Measurements from ENCODE around the gene CPNE7. TPM values are rescaled to one million over a fixed set of nuclear protein-coding genes. Genes with fewer than 3 reads are reported as not detected.

CPNE7 gene
- total and polyA plus RNA-seq, 2 of the 4 experiments (the other 2 are of a cell fraction) = 5.4 to 17.4 TPM

DNA sequence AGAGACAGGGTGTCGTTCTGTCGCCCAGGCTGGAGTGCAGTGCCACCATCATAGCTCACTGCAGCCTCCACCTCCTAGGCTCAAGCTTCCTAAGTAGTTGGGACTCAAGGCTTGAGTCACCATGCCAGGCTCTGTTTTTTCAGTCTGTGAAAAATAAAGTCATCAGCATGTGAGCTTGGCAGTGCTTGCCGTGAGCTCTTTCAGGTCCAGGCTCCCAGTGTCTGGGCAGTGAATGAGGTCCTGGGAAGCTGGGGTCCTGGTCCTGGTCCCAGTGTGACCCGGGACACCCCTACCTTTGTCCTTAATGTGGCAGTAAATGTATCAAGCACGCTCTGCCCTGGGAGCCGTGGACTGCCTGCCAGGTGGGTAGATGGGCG lies 38.0 kb upstream of the CPNE7 start:
- no peak overlapping the region for H3K14ac ChIP-seq (replicated peaks; ENCODE audit: low read depth, low read length)
- no peak overlapping the region for H3K56ac ChIP-seq (ENCODE audit: extremely low read depth, insufficient read depth, low read length)
- intact Hi-C loops (cut with micrococcal nuclease) (no loop called here), in situ Hi-C loops (cut with MboI; ENCODE audit: low sequenced_read_pairs) (no loop called here), dilution Hi-C loops (cut with HindIII; ENCODE audit: low sequenced_read_pairs, unreplicated experiment) (no loop called here)
- no peak overlapping the region for H2AK9ac ChIP-seq (replicated peaks; ENCODE audit: low read depth, low read length, poor library complexity)
- no peaks in the 10 kb centered on the region for H3K27me3 ChIP-seq (ENCODE audit: control insufficient read depth, insufficient read depth, low read length)
- H2BK20ac ChIP-seq (ENCODE audit: low read depth, low read length) = no peak overlapping the region
- no peak overlapping the region for H2AK5ac ChIP-seq (ENCODE audit: low read depth, low read length)
- no peak overlapping the region for H2BK15ac ChIP-seq (ENCODE audit: low read depth, low read length)
- 94% methylated on average over 5 of the region's 7 CpGs; no CpG with 5 or more reads in 1 of the 2 experiments for WGBS, 2 experiments (ENCODE audit: extremely low coverage in 2 of 2, insufficient read length in 1 of 2)
- H2AFZ ChIP-seq (replicated peaks; ENCODE audit: low read length, poor library complexity) = no peak overlapping the region
- POLR2A ChIA-PET (ENCODE audit: unreplicated experiment) = no interaction called here
- 0 out of 2 replicates have a peak, but pooled peaks cover 3% of the 10 kb centered on the region for H3K9me1 ChIP-seq (ENCODE audit: insufficient read depth, low read length)
- no peak overlapping the region for H3K9ac ChIP-seq (ENCODE audit: low read depth, low read length)
- H3K9me3 ChIP-seq (ENCODE audit: control insufficient read depth, insufficient read depth, low read length) = no peaks in the 10 kb centered on the region
- no peak overlapping the region for H3K23ac ChIP-seq (ENCODE audit: low read depth, low read length)
- peaks cover 66% of the 10 kb centered on the region for H3K36me3 ChIP-seq (ENCODE audit: control insufficient read depth, insufficient read depth, low read length)
- H4K20me1 ChIP-seq (ENCODE audit: insufficient read depth, low read length) = peaks cover 30% of the 10 kb centered on the region
- no peak overlapping the region for H2BK5ac ChIP-seq (ENCODE audit: low read depth, low read length, poor library complexity, severe bottlenecking)
- H3K4ac ChIP-seq (ENCODE audit: low read depth, low read length) = no peak overlapping the region
- H3K4me3 ChIP-seq (ENCODE audit: insufficient read depth, low read depth, low read length) = no peak overlapping the region
- no peak overlapping the region for H3K18ac ChIP-seq (ENCODE audit: low read depth, low read length)
- ATAC-seq (ENCODE audit: low read depth) = no peak
- no peaks in the 10 kb centered on the region for H3K4me1 ChIP-seq (ENCODE audit: control insufficient read depth, insufficient read depth, low read length)
- no peak overlapping the region for H4K5ac ChIP-seq (ENCODE audit: low read depth, low read length)
- H4K91ac ChIP-seq (ENCODE audit: insufficient read depth, low read depth, low read length) = no peak overlapping the region
- no peak overlapping the region for H3K4me2 ChIP-seq (ENCODE audit: low read depth, low read length)
- CTCF ChIA-PET = no interaction called here
- H3K79me1 ChIP-seq (ENCODE audit: low read depth in 1 of 2, low read length in 2 of 2) = peaks cover 23 to 70% of the 10 kb centered on the region in 2 experiments; a peak in 3 of 4 replicates
- BruUV-seq (replicated peaks) = no TSS peak
- TF ChIP-seq MAZ (IDR thresholded peaks at IDR 0.05; ENCODE audit: borderline replicate concordance, low read depth, low read length) (no peak), RAD21 (IDR thresholded peaks at IDR 0.05; ENCODE audit: low read length) (no peak), BHLHE40 (IDR thresholded peaks at IDR 0.05; ENCODE audit: low read depth, low read length) (no peak), FOS (IDR thresholded peaks at IDR 0.05; ENCODE audit: low read depth, low read length) (no peak), NFE2L2 (IDR thresholded peaks at IDR 0.05; ENCODE audit: low read depth, low read length) (no peak), POLR2A (IDR thresholded peaks at IDR 0.05; ENCODE audit: low read depth, low read length) (no peak), SMC3 (IDR thresholded peaks at IDR 0.05; ENCODE audit: low read depth, low read length) (no peak)
- TF ChIP-seq, protein P1, sequence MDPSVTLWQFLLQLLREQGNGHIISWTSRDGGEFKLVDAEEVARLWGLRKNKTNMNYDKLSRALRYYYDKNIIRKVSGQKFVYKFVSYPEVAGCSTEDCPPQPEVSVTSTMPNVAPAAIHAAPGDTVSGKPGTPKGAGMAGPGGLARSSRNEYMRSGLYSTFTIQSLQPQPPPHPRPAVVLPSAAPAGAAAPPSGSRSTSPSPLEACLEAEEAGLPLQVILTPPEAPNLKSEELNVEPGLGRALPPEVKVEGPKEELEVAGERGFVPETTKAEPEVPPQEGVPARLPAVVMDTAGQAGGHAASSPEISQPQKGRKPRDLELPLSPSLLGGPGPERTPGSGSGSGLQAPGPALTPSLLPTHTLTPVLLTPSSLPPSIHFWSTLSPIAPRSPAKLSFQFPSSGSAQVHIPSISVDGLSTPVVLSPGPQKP (IDR thresholded peaks at IDR 0.05; ENCODE audit: borderline replicate concordance, low read depth, low read length) = no peak
- TF ChIP-seq, protein P2, sequence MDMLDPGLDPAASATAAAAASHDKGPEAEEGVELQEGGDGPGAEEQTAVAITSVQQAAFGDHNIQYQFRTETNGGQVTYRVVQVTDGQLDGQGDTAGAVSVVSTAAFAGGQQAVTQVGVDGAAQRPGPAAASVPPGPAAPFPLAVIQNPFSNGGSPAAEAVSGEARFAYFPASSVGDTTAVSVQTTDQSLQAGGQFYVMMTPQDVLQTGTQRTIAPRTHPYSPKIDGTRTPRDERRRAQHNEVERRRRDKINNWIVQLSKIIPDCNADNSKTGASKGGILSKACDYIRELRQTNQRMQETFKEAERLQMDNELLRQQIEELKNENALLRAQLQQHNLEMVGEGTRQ (IDR thresholded peaks at IDR 0.05; ENCODE audit: low read depth, low read length) = no peak
- no peak overlapping the region for H4K8ac ChIP-seq (ENCODE audit: low read depth in 2 of 2, low read length in 2 of 2)
- no peak overlapping the region for H3K27ac ChIP-seq (ENCODE audit: insufficient read depth, low read length)
- no peak overlapping the region for H2BK120ac ChIP-seq (ENCODE audit: low read depth, low read length)
- no peak for DNase-seq
